Heart left ventricle (tissue), 16 donors: Measurements from ENCODE around the gene LRIG1. TPM values are rescaled to one million over a fixed set of nuclear protein-coding genes. Genes with fewer than 3 reads are reported as not detected.

ENCODE experiments used
- ATAC-seq, 4 donors: fragments of 200-7000 bp; cut with Tn5 transposase; one replicate each; pipeline ENCODE4 v1.9.1; 2020 to 2022; ENCODE audit warnings: moderate library complexity in 4 of 4, mild to moderate bottlenecking in 3 of 4, moderate number of reproducible peaks in 1 of 4
- DNase-seq, 5 donors: peaks; one replicate each; pipeline ENCODE4 v3.0.0-alpha.2; 2020
- H3K27ac ChIP-seq, 12 donors: fragments of 200-600 bp; sonication (generic) in 4 of 12; one replicate each; pipeline versions ENCODE4 v1.5.0 to v1.8.0; 2016 to 2022; ENCODE audit warnings: mild to moderate bottlenecking in 2 of 12
- H3K27me3 ChIP-seq, 9 donors: fragments of 200-600 bp; sonication (generic) in 2 of 9; one replicate each; pipeline versions ENCODE4 v1.5.1 to v1.8.0; 2016 to 2022; ENCODE audit warnings: mild to moderate bottlenecking in 3 of 9
- H3K36me3 ChIP-seq, 9 donors: fragments of 200-600 bp; sonication (generic) in 2 of 9; one replicate each; pipeline versions ENCODE4 v1.5.0 to v1.8.0; 2018 to 2022; ENCODE audit warnings: mild to moderate bottlenecking in 2 of 9
- H3K4me1 ChIP-seq, 12 donors: fragments of 200-600 bp; sonication (generic) in 4 of 12; one replicate each; pipeline versions ENCODE4 v1.5.0 to v1.8.0; 2016 to 2022; ENCODE audit warnings: mild to moderate bottlenecking in 3 of 12
- H3K4me3 ChIP-seq, 12 donors: fragments of 200-600 bp; sonication (generic) in 4 of 12; one replicate each; pipeline versions ENCODE4 v1.5.0 to v1.8.0; 2017 to 2022; ENCODE audit warnings: mild to moderate bottlenecking in 9 of 12, moderate library complexity in 4 of 12
- H3K9me3 ChIP-seq, 12 donors: fragments of 200-600 bp; sonication (generic) in 4 of 12; one replicate each; pipeline versions ENCODE4 v1.5.0 to v1.8.0; 2016 to 2022; ENCODE audit warnings: mild to moderate bottlenecking in 1 of 12
- POLR2A ChIP-seq, 2 donors: fragments of 450-650 bp; IDR thresholded peaks; one replicate each; pipeline ENCODE4 v1.6.1; 2017; ENCODE audit warnings: antibody characterized with exemption in 2 of 2, mild to moderate bottlenecking in 2 of 2, moderate library complexity in 2 of 2
- WGBS, 4 donors: extraction: QIAGEN DNeasy Blood & Tissue Kit in 2 of 4; methylation state at CpG; one replicate each; pipeline versions ENCODE4 v1.1.5 to v1.1.7; 2013 to 2018; 5-methylcytosine and 5-hydroxymethylcytosine counted together
- intact Hi-C, 10 donors: fragments of 100-400 bp; cut with DNase I; formaldehyde crosslinking; loops; one replicate each; pipeline versions ENCODE4 v1.11.1 to v1.14.2; 2022
- polyA plus RNA-seq, 2 donors: library from polyadenylated mRNA; stranded (reverse); fragments of 200-250 nt; gene quantifications; one replicate each; pipeline ENCODE4 v1.2.3, GENCODE V29; 2013
- total RNA-seq, 9 donors: library from RNA; depleted of rRNA in 2 of 9; stranded (reverse); fragments of >200 nt in 2 of 9; fragmentation: NEBNext Ultra II Directional in 3 of 9; extraction: Animal tissue kit (Norgen Biotek cat#: 25700) in 3 of 9; gene quantifications; one replicate each; pipeline versions ENCODE4 v1.1.0 to v1.2.4, GENCODE V29; 2016 to 2023
- TF ChIP-seq, protein P1 (sequence below), 12 donors: fragments of 200-600 bp; sonication (generic) in 4 of 12; IDR thresholded peaks; one replicate each; pipeline versions ENCODE4 v1.5.0 to v1.8.0; 2018 to 2022; ENCODE audit warnings: antibody characterized with exemption in 12 of 12, mild to moderate bottlenecking in 5 of 12
- donor health status: ischemic (EF 13 %, LVEDD 7.1; RV severe dilation, severe dysfunction).
- donor health status: healthy with polysubstance abuse.
- donor health status: DM: no; HTN: yes; CAD: no.
- donor health status: DM: no; HTN: no; CAD: no.
- donor health status: ischemic (EF 25% LVEDD 6.9; RV normal size, moderate dysfunction).
- donor health status: ischemic (EF 25% LVEDD 5.7; RV mildly dilated, moderate dysfunction).
- donor health status: healthy.
- donor health status: DM: yes; HTN: yes; CAD: no.
- donor health status: ischemic (EF 35%, LVEDD 5.7; RV mildly dilated, moderate dysfunction).
- donor health status: nonischemic (EF 11% LVEDD 7.7; RV severe dilation, severe dysfunction).
- donor health status: DM: yes; HTN: yes; CAD: no.
- donor health status: PGD.
- donor health status: ischemic (EF 29% LVEDD 5.4; RV normal size, mild dysfunction).
- donor health status: nonischemic (EF 23%, LVEDD 6.1; RV moderate dilation, normal function).

Gene LRIG1
- total and polyA plus RNA-seq, 11 donors: 42.3 to 161 (median 88.8) TPM

DNA sequence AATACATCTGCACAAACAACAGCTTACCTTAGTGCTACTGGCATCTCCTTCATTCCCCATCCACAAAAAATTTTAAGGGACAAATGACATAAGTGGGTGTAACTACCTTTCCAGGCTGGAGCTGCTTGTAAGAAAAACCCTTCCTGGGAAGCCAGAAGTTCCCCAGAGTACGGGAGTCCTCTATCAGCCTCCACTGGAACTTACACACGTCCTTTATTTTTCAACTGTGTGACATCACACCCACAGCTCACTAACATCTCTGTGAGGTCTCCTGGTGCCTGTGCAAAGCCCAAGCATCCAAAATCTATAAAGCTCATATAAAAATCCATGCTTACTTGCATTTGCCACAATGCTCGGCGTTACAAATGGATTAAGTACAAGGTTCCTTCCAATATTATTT, 27.6 kb downstream of the LRIG1 start:
- peaks cover 0 to 89% (median 65%) of the 10 kb centered on the region in 12 donors for H3K4me1 ChIP-seq
- H3K9me3 ChIP-seq: no peaks in the 10 kb centered on the region
- WGBS, 4 donors: 38 to 58% (median 49%) methylated on average over 4 of the region's 4 CpGs
- no peaks in the 10 kb centered on the region for H3K36me3 ChIP-seq
- peak overlapping the region in 2 of 12 donors; percentile 28 to 55 for H3K27ac ChIP-seq
- intact Hi-C loops: no loop called here
- ATAC-seq (peak in 3 of 4 donors; percentile 29 to 43 (median 40)), DNase-seq (no peak)
- TF ChIP-seq POLR2A (IDR thresholded peaks at IDR 0.05): no peak
- TF ChIP-seq, protein P1, sequence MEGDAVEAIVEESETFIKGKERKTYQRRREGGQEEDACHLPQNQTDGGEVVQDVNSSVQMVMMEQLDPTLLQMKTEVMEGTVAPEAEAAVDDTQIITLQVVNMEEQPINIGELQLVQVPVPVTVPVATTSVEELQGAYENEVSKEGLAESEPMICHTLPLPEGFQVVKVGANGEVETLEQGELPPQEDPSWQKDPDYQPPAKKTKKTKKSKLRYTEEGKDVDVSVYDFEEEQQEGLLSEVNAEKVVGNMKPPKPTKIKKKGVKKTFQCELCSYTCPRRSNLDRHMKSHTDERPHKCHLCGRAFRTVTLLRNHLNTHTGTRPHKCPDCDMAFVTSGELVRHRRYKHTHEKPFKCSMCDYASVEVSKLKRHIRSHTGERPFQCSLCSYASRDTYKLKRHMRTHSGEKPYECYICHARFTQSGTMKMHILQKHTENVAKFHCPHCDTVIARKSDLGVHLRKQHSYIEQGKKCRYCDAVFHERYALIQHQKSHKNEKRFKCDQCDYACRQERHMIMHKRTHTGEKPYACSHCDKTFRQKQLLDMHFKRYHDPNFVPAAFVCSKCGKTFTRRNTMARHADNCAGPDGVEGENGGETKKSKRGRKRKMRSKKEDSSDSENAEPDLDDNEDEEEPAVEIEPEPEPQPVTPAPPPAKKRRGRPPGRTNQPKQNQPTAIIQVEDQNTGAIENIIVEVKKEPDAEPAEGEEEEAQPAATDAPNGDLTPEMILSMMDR (IDR thresholded peaks at IDR 0.05): no peak
- H3K4me3 ChIP-seq: peak overlapping the region in 4 of 12 donors; percentile 4 to 15 (median 6)
- no peaks in the 10 kb centered on the region for H3K27me3 ChIP-seq

DNA sequence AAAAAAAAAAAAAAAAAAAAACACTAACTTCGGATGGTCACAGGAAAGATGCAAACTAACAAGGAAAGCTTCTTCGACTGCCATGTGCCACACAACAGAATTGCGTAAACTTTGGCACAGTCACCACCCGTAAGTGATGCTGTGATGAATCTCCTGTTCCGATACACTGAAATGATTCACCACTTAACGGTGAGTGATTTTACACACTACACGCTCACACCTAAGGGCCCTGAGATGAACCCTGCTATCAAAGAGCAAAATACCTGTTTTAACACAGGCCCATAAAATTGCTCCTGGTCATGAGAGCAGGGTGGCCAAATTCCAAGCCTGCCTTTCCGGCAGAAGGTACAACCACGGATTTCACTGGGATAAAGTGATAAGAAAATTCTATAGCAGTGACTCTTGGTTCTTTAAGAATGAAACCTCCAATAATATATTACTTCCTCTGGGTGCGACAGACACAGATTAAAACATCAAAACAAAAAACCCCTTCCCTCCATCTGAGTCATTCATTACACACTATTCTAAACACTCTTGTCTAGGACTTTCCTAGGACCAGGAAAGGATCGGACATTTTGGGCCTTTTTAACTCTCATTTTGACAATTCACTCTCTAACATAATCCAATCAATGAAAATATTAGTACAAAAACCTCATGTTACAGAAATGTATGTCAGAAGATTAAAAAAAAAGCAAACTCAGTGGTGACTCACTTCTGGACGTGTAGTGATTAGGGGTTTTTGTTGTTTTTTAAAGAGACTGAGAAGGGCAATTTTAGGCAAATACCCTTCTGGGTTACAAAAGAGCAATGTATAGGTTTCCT, 28.3 kb downstream of the LRIG1 start:
- ATAC-seq (peak in 2 of 4 donors; percentile 48 to 58), DNase-seq (no peak)
- Histone ChIP-seq H3K4me1 (peaks cover 0 to 87% (median 65%) of the 10 kb centered on the region in 12 donors), H3K27me3 (no peaks in the 10 kb centered on the region), H3K4me3 (peak overlapping the region in 3 of 12 donors; percentile 4 to 7 (median 5)), H3K27ac (peak overlapping the region in 3 of 12 donors; percentile 28 to 55 (median 47)), H3K9me3 (no peaks in the 10 kb centered on the region), H3K36me3 (no peaks in the 10 kb centered on the region)
- 52 to 57% (median 52%) methylated on average over 12 of the region's 12 CpGs for WGBS, 4 donors
- intact Hi-C loops: no loop called here
- no peak for TF ChIP-seq POLR2A (IDR thresholded peaks at IDR 0.05)
- TF ChIP-seq, protein P1 (IDR thresholded peaks at IDR 0.05): no peak

DNA sequence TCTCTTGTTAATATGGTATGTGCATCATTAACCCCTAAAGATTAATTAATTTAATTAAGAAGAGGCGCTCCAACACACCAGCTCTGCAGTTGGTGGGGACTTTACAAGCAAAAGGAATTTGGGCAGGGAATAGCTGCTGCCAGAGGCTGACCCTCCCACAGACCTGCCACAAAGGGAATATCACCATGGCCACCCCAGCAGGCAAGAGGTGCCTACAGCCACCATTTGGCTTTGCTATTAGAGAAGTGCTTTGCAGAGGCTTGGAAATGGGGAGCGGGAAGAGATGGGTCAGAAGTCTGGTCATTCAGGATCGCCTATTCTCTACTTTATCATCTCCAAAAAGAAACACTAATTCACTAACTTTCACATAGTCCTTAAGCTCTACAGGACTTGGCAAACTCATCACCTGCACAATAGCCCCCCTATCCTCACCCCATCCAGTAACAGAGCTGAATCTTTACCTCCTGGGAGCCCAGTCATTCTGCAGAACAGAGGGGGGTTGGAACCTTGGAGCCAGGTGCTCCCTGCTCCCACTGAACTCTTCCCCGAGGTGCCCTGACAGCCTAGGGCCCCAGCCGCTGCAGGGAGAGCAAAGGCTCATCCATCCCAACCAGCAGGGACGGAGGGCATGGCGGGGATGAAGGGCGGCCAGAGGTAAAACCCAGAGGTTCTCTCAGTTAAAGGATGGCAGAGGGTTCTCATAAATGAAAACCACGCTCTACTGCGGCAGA, 29.7 kb downstream of the LRIG1 start:
- WGBS, 4 donors: 93 to 96% (median 94%) methylated on average over 10 of the region's 10 CpGs
- intact Hi-C loops: no loop called here
- ATAC-seq (no peak), DNase-seq (no peak)
- Histone ChIP-seq H3K36me3 (no peaks in the 10 kb centered on the region), H3K27ac (peak overlapping the region in 1 of 12 donors; percentile 34), H3K27me3 (no peaks in the 10 kb centered on the region), H3K4me3 (no peak overlapping the region), H3K4me1 (peaks cover 0 to 82% (median 59%) of the 10 kb centered on the region in 12 donors), H3K9me3 (no peaks in the 10 kb centered on the region)
- no peak for TF ChIP-seq POLR2A (IDR thresholded peaks at IDR 0.05)
- TF ChIP-seq, protein P1 (IDR thresholded peaks at IDR 0.05): no peak

DNA sequence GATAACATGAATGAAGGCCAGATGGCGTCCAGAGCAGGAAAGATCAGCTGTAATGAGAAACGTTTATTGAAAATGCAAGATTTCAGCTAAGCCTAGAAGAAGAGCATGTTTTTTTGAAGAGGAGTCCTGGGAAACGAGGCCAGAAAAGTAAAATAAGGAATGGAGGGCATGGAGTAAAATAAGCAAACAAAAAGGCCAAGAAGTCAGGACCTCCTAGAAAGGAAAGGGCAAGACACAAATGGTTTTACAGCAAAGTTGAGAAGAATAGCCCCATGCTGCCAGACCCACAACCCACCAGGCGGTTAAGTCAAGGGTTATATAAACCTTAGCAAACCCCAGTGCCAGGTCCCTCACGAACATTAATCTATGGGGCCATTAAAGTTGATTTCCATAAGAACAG, 30.5 kb downstream of the LRIG1 start:
- H3K4me1 ChIP-seq: peaks cover 0 to 75% (median 54%) of the 10 kb centered on the region in 12 donors

More for the DNA sequence above, 30.5 kb downstream of the LRIG1 start:
- DNase-seq (no peak), ATAC-seq (no peak)
- Histone ChIP-seq H3K36me3 (no peaks in the 10 kb centered on the region), H3K27ac (no peak overlapping the region), H3K9me3 (no peaks in the 10 kb centered on the region), H3K4me3 (no peak overlapping the region), H3K27me3 (no peaks in the 10 kb centered on the region)
- TF ChIP-seq POLR2A (IDR thresholded peaks at IDR 0.05): no peak
- TF ChIP-seq, protein P1 (IDR thresholded peaks at IDR 0.05): no peak
- 85 to 91% (median 90%) methylated on average over 5 of the region's 5 CpGs for WGBS, 4 donors
- intact Hi-C loops: no loop called here
